Smooth muscle cell (in vitro differentiated cells): Measurements from ENCODE around the gene BCL2L14. TPM values are rescaled to one million over a fixed set of nuclear protein-coding genes. Genes with fewer than 3 reads are reported as not detected.

Experiments
- DNase-seq: peaks from one replicate; lab custom pipeline; 2025; ENCODE audit not compliant: unreplicated experiment; lab: John Stamatoyannopoulos, UW
- H2AFZ ChIP-seq: fragments of 200-600 bp; sonication (generic); 2 replicates; pipeline ENCODE4 v1.6.0; 2016; ENCODE audit warnings: antibody characterized with exemption, low read depth, mild to moderate bottlenecking
- H3F3A ChIP-seq: fragments of 200-600 bp; sonication (generic); 2 replicates; pipeline ENCODE4 v1.6.0; 2017; ENCODE audit warnings: antibody characterized with exemption, low read depth
- H3K27ac ChIP-seq: fragments of 200-600 bp; sonication (generic); 2 replicates; pipeline ENCODE4 v1.5.1; 2016; ENCODE audit warnings: low read depth, mild to moderate bottlenecking
- H3K27me3 ChIP-seq: fragments of 200-600 bp; sonication (generic); 2 replicates; pipeline ENCODE4 v1.6.1; 2016; ENCODE audit warnings: low read depth, mild to moderate bottlenecking
- H3K36me3 ChIP-seq: fragments of 200-600 bp; sonication (generic); 2 replicates; pipeline ENCODE4 v1.5.1; 2016; ENCODE audit warnings: low read depth
- H3K4me1 ChIP-seq: fragments of 200-600 bp; sonication (generic); 2 replicates; pipeline ENCODE4 v1.5.1; 2016; ENCODE audit warnings: low read depth
- H3K4me2 ChIP-seq: fragments of 200-600 bp; sonication (generic); 2 replicates; pipeline ENCODE4 v1.6.0; 2016; ENCODE audit warnings: mild to moderate bottlenecking
- H3K4me3 ChIP-seq: fragments of 200-600 bp; sonication (generic); 2 replicates; pipeline ENCODE4 v1.5.1; 2016; ENCODE audit warnings: mild to moderate bottlenecking
- H3K79me2 ChIP-seq: fragments of 200-600 bp; sonication (generic); 2 replicates; pipeline ENCODE4 v1.6.0; 2016; ENCODE audit warnings: low read depth, mild to moderate bottlenecking
- H3K9ac ChIP-seq: fragments of 200-600 bp; sonication (generic); 2 replicates; pipeline ENCODE4 v1.6.0; 2016; ENCODE audit warnings: low read depth
- H3K9me3 ChIP-seq: fragments of 200-600 bp; sonication (generic); replicated peaks from 2 replicates; pipeline ENCODE4 v1.5.1; 2016; ENCODE audit warnings: low read depth
- H4K20me1 ChIP-seq: fragments of 200-600 bp; sonication (generic); 2 replicates; pipeline ENCODE4 v1.6.0; 2016; ENCODE audit warnings: low read depth
- WGBS: methylation state at CpG from one replicate; pipeline ENCODE4 v1.1.7; 2016; ENCODE audit warnings: low lambda C conversion rate; 5-methylcytosine and 5-hydroxymethylcytosine counted together
- polyA plus RNA-seq: library from polyadenylated mRNA; unstranded; fragments of >200 nt; fragmentation: Nextera tagmentation; extraction: Ambion mirVana; gene quantifications from 2 replicates; pipeline ENCODE4 v1.2.1, GENCODE V29; 2016
- total RNA-seq: library from RNA; depleted of rRNA; stranded (reverse); fragments of >200 nt; gene quantifications from 2 replicates; pipeline ENCODE4 v1.2.3, GENCODE V29; 2014
- TF ChIP-seq, protein P1 (sequence below): fragments of 200-600 bp; sonication (generic); IDR thresholded peaks from 2 replicates; pipeline ENCODE4 v1.5.1; 2017; ENCODE audit warnings: borderline replicate concordance, mild to moderate bottlenecking, antibody characterized with exemption; ENCODE audit not compliant: insufficient read depth, poor library complexity, severe bottlenecking

The BCL2L14 gene
- total and polyA plus RNA-seq, 2 experiments from 2014 or later = not detected

DNA sequence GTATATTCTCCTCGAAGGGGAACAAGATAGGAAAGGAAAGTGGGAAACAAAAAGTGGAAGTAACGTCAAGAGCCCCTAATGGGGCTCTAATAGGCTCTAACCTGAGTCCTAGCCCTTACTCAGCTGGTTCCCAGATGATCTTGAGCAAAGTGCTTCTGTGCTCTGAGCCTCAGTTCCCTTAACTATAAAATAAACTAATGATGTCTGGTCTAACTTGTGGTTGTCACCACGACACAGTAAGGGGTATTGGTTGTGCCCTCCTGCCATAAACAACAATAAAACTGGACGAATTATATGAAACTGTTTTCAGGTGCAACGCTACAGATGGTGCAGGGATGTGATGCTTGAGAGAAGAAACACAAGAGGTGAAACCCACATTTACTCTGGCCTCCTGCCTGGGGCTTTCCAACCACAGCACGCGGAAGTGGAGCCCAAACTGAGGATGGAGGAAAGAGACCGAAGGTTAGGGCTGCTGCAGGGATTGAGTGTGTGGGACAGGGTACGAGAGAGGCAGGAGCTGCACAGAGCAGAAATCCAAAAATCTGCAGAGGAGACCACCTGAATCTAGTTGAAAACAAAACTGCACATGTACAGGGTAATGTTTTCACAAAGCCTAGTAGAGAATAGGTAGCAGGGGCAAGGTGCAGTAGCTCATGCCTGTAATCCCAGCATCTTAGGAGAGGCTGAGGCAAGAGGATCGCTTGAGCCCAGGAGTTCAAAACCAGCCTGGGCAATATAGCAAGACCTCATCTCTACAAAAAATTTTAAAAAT is 45.6 kb upstream of the BCL2L14 start:
- Histone ChIP-seq H4K20me1 (no peaks in the 10 kb centered on the region), H3K4me3 (no peak overlapping the region), H3K9me3 (no peaks in the 10 kb centered on the region), H3K9ac (no peak overlapping the region), H3F3A (no peaks in the 10 kb centered on the region), H3K27me3 (no peaks in the 10 kb centered on the region), H3K4me2 (no peak overlapping the region), H3K36me3 (no peaks in the 10 kb centered on the region), H3K79me2 (no peaks in the 10 kb centered on the region), H3K4me1 (peaks cover 6% of the 10 kb centered on the region), H2AFZ (no peak overlapping the region), H3K27ac (no peak overlapping the region)
- TF ChIP-seq, protein P1, sequence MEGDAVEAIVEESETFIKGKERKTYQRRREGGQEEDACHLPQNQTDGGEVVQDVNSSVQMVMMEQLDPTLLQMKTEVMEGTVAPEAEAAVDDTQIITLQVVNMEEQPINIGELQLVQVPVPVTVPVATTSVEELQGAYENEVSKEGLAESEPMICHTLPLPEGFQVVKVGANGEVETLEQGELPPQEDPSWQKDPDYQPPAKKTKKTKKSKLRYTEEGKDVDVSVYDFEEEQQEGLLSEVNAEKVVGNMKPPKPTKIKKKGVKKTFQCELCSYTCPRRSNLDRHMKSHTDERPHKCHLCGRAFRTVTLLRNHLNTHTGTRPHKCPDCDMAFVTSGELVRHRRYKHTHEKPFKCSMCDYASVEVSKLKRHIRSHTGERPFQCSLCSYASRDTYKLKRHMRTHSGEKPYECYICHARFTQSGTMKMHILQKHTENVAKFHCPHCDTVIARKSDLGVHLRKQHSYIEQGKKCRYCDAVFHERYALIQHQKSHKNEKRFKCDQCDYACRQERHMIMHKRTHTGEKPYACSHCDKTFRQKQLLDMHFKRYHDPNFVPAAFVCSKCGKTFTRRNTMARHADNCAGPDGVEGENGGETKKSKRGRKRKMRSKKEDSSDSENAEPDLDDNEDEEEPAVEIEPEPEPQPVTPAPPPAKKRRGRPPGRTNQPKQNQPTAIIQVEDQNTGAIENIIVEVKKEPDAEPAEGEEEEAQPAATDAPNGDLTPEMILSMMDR = no peak
- WGBS = 90% methylated on average over 10 of the region's 10 CpGs
- no peak for DNase-seq

DNA sequence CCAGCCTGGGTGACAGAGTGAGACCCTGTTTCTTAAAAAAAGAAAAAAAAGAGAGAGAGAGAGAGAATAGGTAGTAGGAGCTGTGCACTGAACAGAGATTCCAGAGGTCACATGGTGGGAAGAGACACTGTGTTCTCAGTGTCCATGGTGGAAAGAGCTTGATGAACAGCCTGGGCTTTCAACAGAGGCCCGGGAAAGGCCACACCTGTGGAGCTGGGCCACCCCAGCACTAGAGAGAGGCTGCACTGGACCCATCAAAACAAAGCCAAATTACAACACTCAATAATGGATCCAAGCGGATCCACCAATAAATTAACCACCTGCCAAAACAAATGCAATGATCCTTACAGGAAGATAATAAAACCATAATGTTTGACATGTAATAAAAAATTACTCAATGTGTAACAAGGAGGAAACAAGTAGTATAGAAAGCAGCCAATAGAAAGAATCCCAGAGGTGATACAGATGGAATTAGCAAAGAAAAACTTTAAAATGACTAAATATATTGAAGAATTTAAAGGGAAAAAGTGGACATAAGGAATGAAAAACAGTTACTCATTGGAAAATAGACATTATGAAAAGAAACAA is 44.8 kb upstream of the BCL2L14 start:
- H3F3A ChIP-seq = no peaks in the 10 kb centered on the region
- no peak overlapping the region for H3K9ac ChIP-seq
- no peaks in the 10 kb centered on the region for H4K20me1 ChIP-seq
- H3K27me3 ChIP-seq = no peaks in the 10 kb centered on the region
- H3K4me2 ChIP-seq = no peak overlapping the region
- no peaks in the 10 kb centered on the region for H3K36me3 ChIP-seq
- TF ChIP-seq, protein P1 = no peak
- H2AFZ ChIP-seq = no peak overlapping the region
- H3K4me1 ChIP-seq = peaks cover 6% of the 10 kb centered on the region
- H3K79me2 ChIP-seq = no peaks in the 10 kb centered on the region
- H3K4me3 ChIP-seq = no peak overlapping the region
- no peak for DNase-seq
- no peaks in the 10 kb centered on the region for H3K9me3 ChIP-seq
- no peak overlapping the region for H3K27ac ChIP-seq
- WGBS = 97% methylated on average over 2 of the region's 2 CpGs

DNA sequence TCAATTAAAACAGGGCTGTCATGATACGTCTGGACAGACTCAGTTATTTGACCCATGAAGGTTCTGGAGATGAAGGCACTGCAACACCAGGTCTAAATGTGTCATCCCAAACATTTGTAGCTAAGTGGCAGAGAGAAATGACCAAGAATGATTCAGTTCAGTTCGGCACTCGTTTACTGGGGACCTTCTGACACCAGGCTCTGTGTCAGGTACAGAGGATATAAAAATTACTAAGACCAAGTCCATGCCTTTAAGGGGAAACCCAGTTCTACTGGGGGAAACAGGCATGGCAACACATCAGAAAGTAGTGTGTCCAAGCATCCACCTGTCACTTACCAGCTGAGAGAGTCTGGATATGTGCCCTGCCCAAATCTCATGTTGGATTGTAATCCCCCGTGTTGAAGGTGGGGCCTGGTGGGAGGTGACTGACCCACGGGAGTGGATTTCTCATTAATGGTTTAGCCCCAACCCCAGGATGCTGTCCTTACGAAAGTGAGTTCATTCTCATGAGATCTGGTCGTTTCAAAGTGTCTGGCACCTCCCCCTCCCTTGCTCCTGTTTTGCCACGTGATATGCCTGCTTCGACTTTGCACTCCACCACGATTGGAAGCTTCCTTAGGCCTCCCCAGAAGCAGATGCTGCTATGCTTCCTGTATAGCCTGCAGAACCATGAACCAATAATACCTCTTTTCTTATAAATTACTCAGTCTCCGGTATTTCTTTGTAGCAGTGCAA is 41.9 kb upstream of the BCL2L14 start:
- Histone ChIP-seq H3K79me2 (no peaks in the 10 kb centered on the region), H3K4me1 (no peaks in the 10 kb centered on the region), H3K4me2 (no peak overlapping the region), H3K4me3 (no peak overlapping the region), H3K27me3 (no peaks in the 10 kb centered on the region), H2AFZ (no peak overlapping the region), H3F3A (no peaks in the 10 kb centered on the region), H3K36me3 (no peaks in the 10 kb centered on the region), H3K27ac (no peak overlapping the region), H3K9ac (no peak overlapping the region), H4K20me1 (no peaks in the 10 kb centered on the region), H3K9me3 (no peaks in the 10 kb centered on the region)
- DNase-seq = no peak
- TF ChIP-seq, protein P1 = no peak
- WGBS = 85% methylated on average over 11 of the region's 11 CpGs
